Smooth muscle cell (in vitro differentiated cells): Measurements from ENCODE around the gene KRT24. TPM values are rescaled to one million over a fixed set of nuclear protein-coding genes. Genes with fewer than 3 reads are reported as not detected.

Source experiments
- DNase-seq: peaks from one replicate; lab custom pipeline; 2025; ENCODE audit not compliant: unreplicated experiment; lab: John Stamatoyannopoulos, UW
- H2AFZ ChIP-seq: fragments of 200-600 bp; sonication (generic); 2 replicates; pipeline ENCODE4 v1.6.0; 2016; ENCODE audit warnings: antibody characterized with exemption, low read depth, mild to moderate bottlenecking
- H3F3A ChIP-seq: fragments of 200-600 bp; sonication (generic); 2 replicates; pipeline ENCODE4 v1.6.0; 2017; ENCODE audit warnings: antibody characterized with exemption, low read depth
- H3K27ac ChIP-seq: fragments of 200-600 bp; sonication (generic); 2 replicates; pipeline ENCODE4 v1.5.1; 2016; ENCODE audit warnings: low read depth, mild to moderate bottlenecking
- H3K27me3 ChIP-seq: fragments of 200-600 bp; sonication (generic); 2 replicates; pipeline ENCODE4 v1.6.1; 2016; ENCODE audit warnings: low read depth, mild to moderate bottlenecking
- H3K36me3 ChIP-seq: fragments of 200-600 bp; sonication (generic); 2 replicates; pipeline ENCODE4 v1.5.1; 2016; ENCODE audit warnings: low read depth
- H3K4me1 ChIP-seq: fragments of 200-600 bp; sonication (generic); 2 replicates; pipeline ENCODE4 v1.5.1; 2016; ENCODE audit warnings: low read depth
- H3K4me2 ChIP-seq: fragments of 200-600 bp; sonication (generic); 2 replicates; pipeline ENCODE4 v1.6.0; 2016; ENCODE audit warnings: mild to moderate bottlenecking
- H3K4me3 ChIP-seq: fragments of 200-600 bp; sonication (generic); 2 replicates; pipeline ENCODE4 v1.5.1; 2016; ENCODE audit warnings: mild to moderate bottlenecking
- H3K79me2 ChIP-seq: fragments of 200-600 bp; sonication (generic); 2 replicates; pipeline ENCODE4 v1.6.0; 2016; ENCODE audit warnings: low read depth, mild to moderate bottlenecking
- H3K9ac ChIP-seq: fragments of 200-600 bp; sonication (generic); 2 replicates; pipeline ENCODE4 v1.6.0; 2016; ENCODE audit warnings: low read depth
- H3K9me3 ChIP-seq: fragments of 200-600 bp; sonication (generic); replicated peaks from 2 replicates; pipeline ENCODE4 v1.5.1; 2016; ENCODE audit warnings: low read depth
- H4K20me1 ChIP-seq: fragments of 200-600 bp; sonication (generic); 2 replicates; pipeline ENCODE4 v1.6.0; 2016; ENCODE audit warnings: low read depth
- WGBS: methylation state at CpG from one replicate; pipeline ENCODE4 v1.1.7; 2016; ENCODE audit warnings: low lambda C conversion rate; 5-methylcytosine and 5-hydroxymethylcytosine counted together
- polyA plus RNA-seq: library from polyadenylated mRNA; unstranded; fragments of >200 nt; fragmentation: Nextera tagmentation; extraction: Ambion mirVana; gene quantifications from 2 replicates; pipeline ENCODE4 v1.2.1, GENCODE V29; 2016
- total RNA-seq: library from RNA; depleted of rRNA; stranded (reverse); fragments of >200 nt; gene quantifications from 2 replicates; pipeline ENCODE4 v1.2.3, GENCODE V29; 2014
- TF ChIP-seq, protein P1 (sequence below): fragments of 200-600 bp; sonication (generic); IDR thresholded peaks from 2 replicates; pipeline ENCODE4 v1.5.1; 2017; ENCODE audit warnings: borderline replicate concordance, mild to moderate bottlenecking, antibody characterized with exemption; ENCODE audit not compliant: insufficient read depth, poor library complexity, severe bottlenecking

KRT24 gene
- total and polyA plus RNA-seq, 2 experiments from 2014 or later, result not detected

DNA sequence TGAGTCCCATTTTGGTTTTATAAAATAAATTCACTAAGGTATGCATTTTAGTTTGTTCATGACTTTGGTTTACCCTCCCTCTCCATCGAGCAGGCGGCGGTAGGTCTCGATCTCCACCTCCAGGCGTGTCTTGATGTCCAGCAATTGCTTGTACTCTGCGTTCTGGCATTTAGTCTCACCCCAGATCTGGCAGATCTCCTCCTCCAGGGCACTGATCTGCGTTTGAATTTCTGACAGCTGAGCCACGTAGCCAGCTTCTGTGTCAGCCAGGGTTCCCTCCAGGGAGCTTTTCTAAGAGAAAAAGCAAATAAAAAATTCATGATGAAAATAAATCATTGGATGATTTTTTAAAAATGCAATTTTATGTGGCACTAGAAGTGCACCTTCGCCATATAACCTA is 4.2 kb downstream of the KRT24 start:
- Histone ChIP-seq H3K36me3 (no peaks in the 10 kb centered on the region), H2AFZ (no peak overlapping the region), H4K20me1 (no peaks in the 10 kb centered on the region), H3K9ac (no peak overlapping the region), H3K27ac (no peak overlapping the region), H3K4me3 (no peak overlapping the region), H3K27me3 (peaks cover 5% of the 10 kb centered on the region), H3K4me1 (peaks cover 7% of the 10 kb centered on the region), H3K4me2 (no peak overlapping the region), H3F3A (no peaks in the 10 kb centered on the region), H3K79me2 (no peaks in the 10 kb centered on the region), H3K9me3 (no peaks in the 10 kb centered on the region)
- WGBS, result 80% methylated on average over 9 of the region's 9 CpGs
- DNase-seq, result no peak
- TF ChIP-seq, protein P1, sequence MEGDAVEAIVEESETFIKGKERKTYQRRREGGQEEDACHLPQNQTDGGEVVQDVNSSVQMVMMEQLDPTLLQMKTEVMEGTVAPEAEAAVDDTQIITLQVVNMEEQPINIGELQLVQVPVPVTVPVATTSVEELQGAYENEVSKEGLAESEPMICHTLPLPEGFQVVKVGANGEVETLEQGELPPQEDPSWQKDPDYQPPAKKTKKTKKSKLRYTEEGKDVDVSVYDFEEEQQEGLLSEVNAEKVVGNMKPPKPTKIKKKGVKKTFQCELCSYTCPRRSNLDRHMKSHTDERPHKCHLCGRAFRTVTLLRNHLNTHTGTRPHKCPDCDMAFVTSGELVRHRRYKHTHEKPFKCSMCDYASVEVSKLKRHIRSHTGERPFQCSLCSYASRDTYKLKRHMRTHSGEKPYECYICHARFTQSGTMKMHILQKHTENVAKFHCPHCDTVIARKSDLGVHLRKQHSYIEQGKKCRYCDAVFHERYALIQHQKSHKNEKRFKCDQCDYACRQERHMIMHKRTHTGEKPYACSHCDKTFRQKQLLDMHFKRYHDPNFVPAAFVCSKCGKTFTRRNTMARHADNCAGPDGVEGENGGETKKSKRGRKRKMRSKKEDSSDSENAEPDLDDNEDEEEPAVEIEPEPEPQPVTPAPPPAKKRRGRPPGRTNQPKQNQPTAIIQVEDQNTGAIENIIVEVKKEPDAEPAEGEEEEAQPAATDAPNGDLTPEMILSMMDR, result no peak

DNA sequence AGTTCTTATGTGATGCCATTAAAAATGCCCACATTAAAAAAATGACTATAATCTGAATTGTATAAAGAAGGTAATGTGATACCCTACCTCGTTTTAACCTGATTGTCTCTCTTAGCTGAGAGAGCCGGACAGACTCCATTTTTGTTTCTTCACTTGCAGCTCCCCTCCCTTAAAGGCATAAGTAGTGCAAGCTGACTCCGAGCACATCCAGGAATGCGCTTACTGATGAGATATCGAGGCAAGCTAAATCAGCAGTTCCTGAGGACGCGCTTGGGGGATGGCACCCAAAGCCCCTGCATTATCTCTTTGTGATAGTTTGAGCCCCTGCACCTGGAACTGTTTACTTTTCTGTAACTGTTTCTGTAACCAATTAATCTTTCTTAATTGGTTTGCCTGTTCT is 6.3 kb downstream of the KRT24 start:
- WGBS, result 46% methylated on average over 7 of the region's 7 CpGs
- no peak overlapping the region for H3K27ac ChIP-seq
- DNase-seq, result no peak
- no peaks in the 10 kb centered on the region for H3K9me3 ChIP-seq
- H3K36me3 ChIP-seq, result no peaks in the 10 kb centered on the region
- H2AFZ ChIP-seq, result no peak overlapping the region
- no peak overlapping the region for H3K4me3 ChIP-seq
- H3K4me2 ChIP-seq, result no peak overlapping the region
- H3F3A ChIP-seq, result no peaks in the 10 kb centered on the region
- no peaks in the 10 kb centered on the region for H4K20me1 ChIP-seq
- TF ChIP-seq, protein P1, result no peak
- peaks cover 7% of the 10 kb centered on the region for H3K4me1 ChIP-seq
- H3K79me2 ChIP-seq, result no peaks in the 10 kb centered on the region
- H3K27me3 ChIP-seq, result peaks cover 5% of the 10 kb centered on the region
- no peak overlapping the region for H3K9ac ChIP-seq

DNA sequence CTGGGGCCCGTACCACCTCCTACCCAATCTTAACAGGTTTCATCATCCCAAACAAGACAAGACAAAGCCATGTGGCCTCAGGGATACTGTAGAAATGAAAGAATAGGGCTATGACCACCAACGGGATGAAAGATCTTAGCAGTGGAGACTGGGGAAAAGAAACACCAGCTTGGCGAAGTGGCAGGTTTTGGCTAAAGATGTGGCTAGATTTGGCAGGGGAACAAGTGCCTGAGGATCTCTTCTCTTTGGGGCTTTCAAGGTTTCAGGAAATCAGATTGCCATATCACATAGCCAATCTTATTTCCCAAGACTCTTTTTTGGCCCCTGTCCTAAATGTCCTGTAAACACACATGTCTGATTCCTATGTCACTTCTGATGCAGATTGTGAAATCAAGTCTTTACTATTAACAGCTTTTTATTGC is 6.9 kb downstream of the KRT24 start:
- Histone ChIP-seq H3K27me3 (peaks cover 5% of the 10 kb centered on the region), H3K4me3 (no peak overlapping the region), H3F3A (no peaks in the 10 kb centered on the region), H3K79me2 (no peaks in the 10 kb centered on the region), H3K36me3 (no peaks in the 10 kb centered on the region), H3K4me2 (no peak overlapping the region), H3K9ac (no peak overlapping the region), H3K9me3 (no peaks in the 10 kb centered on the region), H4K20me1 (no peaks in the 10 kb centered on the region), H2AFZ (no peak overlapping the region), H3K27ac (no peak overlapping the region), H3K4me1 (peaks cover 7% of the 10 kb centered on the region)
- TF ChIP-seq, protein P1, result no peak
- WGBS, result 86% methylated on average over 3 of the region's 3 CpGs
- no peak for DNase-seq

DNA sequence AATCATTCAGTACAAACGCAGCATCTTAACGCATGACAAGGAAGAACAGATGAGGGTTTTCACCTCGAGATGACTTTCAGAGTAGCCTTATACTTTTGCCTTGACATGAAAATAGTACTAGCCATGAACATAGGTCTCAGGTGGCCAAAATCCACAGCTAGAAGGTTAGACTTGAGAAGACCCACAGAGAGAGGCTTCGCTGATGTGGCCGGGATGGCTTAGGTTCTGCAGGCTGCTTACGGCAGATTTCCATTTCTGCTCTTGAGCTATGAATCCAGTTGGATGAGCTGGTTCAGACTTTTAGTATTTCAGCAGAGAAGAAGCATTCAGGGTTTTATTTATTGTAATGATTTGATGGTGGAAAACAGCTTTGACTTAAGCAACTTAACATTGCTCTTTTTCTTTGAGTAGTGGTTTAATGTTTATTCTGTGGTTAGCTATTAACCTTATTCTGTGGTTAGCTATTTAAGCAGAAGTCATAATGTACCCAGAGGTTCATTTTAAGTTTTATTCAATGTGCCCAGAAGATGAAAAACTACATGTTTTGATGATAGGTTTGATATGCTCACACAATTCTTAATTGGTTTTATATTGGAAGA is 7.6 kb downstream of the KRT24 start:
- no peak overlapping the region for H3K4me2 ChIP-seq
- no peaks in the 10 kb centered on the region for H3F3A ChIP-seq
- H3K9ac ChIP-seq, result no peak overlapping the region
- H3K27me3 ChIP-seq, result peaks cover 5% of the 10 kb centered on the region
- H3K4me1 ChIP-seq, result peaks cover 7% of the 10 kb centered on the region
- no peaks in the 10 kb centered on the region for H3K36me3 ChIP-seq
- H3K9me3 ChIP-seq, result no peaks in the 10 kb centered on the region
- DNase-seq, result no peak
- 91% methylated on average over 6 of the region's 6 CpGs for WGBS
- no peaks in the 10 kb centered on the region for H3K79me2 ChIP-seq
- no peak overlapping the region for H2AFZ ChIP-seq
- TF ChIP-seq, protein P1, result no peak
- H3K27ac ChIP-seq, result no peak overlapping the region
- no peaks in the 10 kb centered on the region for H4K20me1 ChIP-seq
- no peak overlapping the region for H3K4me3 ChIP-seq
